Ovary (tissue), 3 donors: ENCODE measurements around the gene MFN1.

Experiments used
- EP300 ChIP-seq: sonication (generic); formaldehyde crosslinking; IDR thresholded peaks from one replicate; pipeline ENCODE4 v1.6.1; 2017; ENCODE audit warnings: antibody characterized with exemption
- POLR2A ChIP-seq: fragments of 450-650 bp; IDR thresholded peaks from one replicate; pipeline ENCODE4 v1.6.1; 2017; ENCODE audit warnings: antibody characterized with exemption, mild to moderate bottlenecking, moderate library complexity
- TF ChIP-seq, protein P1 (sequence below), 3 donors: fragments of 450-650 bp in 2 of 3; fragments of 200-600 bp in 1 of 3; IDR thresholded peaks; one replicate each; pipeline versions ENCODE4 v1.5.1 to v1.8.0; 2016 to 2022; ENCODE audit warnings: antibody characterized with exemption in 3 of 3, mild to moderate bottlenecking in 1 of 3
- donor health status: DM: no; HTN: no; CAD: no.

DNA sequence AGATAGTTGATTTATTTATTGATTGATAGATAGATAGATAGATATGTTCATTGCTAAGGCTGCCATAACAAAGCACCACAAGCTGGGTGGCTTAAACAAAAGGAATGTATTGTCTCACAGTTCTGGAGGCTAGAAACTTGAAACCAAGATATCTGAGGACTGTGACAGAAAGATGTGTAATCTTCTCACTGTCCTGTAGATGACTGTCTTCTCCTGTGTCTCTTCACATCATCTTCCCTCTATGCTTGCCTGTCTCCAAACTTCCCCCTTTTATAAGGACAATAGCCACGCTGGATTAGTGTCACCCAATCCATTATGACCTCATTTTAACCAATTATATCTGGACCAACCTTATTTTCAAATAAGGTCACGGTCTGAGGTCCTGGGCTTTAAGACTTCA is 62.8 kb downstream of the MFN1 start:
- TF ChIP-seq, protein P1, sequence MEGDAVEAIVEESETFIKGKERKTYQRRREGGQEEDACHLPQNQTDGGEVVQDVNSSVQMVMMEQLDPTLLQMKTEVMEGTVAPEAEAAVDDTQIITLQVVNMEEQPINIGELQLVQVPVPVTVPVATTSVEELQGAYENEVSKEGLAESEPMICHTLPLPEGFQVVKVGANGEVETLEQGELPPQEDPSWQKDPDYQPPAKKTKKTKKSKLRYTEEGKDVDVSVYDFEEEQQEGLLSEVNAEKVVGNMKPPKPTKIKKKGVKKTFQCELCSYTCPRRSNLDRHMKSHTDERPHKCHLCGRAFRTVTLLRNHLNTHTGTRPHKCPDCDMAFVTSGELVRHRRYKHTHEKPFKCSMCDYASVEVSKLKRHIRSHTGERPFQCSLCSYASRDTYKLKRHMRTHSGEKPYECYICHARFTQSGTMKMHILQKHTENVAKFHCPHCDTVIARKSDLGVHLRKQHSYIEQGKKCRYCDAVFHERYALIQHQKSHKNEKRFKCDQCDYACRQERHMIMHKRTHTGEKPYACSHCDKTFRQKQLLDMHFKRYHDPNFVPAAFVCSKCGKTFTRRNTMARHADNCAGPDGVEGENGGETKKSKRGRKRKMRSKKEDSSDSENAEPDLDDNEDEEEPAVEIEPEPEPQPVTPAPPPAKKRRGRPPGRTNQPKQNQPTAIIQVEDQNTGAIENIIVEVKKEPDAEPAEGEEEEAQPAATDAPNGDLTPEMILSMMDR (IDR thresholded peaks at IDR 0.05) = no peak
- TF ChIP-seq POLR2A (no peak), EP300 (no peak)
